Measurements from ENCODE around the gene UBE2D4. TPM values are rescaled to one million over a fixed set of nuclear protein-coding genes. Genes with fewer than 3 reads are reported as not detected.

Gene UBE2D4
- total RNA-seq, 1 donor from 2014 or later = 8.3 TPM

Other genes starting within 250 kb of the UBE2D4 start
- 27.0 and 29.4 TPM in 2 replicates for gene COA1, start 196.9 kb upstream of the UBE2D4 start, total RNA-seq
- gene BLVRA, start 167.8 kb upstream of the UBE2D4 start, total RNA-seq = 20.0 and 21.6 TPM in 2 replicates
- 49.6 and 61.7 TPM in 2 replicates for gene MRPS24, start 56.9 kb upstream of the UBE2D4 start, total RNA-seq
- gene URGCP, start 19.8 kb upstream of the UBE2D4 start, total RNA-seq = 14.6 and 20.0 TPM in 2 replicates
- gene SPDYE1, start 71.5 kb downstream of the UBE2D4 start, total RNA-seq = not detected in 2 replicates
- gene DBNL, start 118.3 kb downstream of the UBE2D4 start, total RNA-seq = 85.9 and 97.8 TPM in 2 replicates
- under 0.01 TPM in 1 of 2 replicates, not detected in the other for gene PGAM2, start 139.1 kb downstream of the UBE2D4 start, total RNA-seq
- 4.1 and 7.1 TPM in 2 replicates for gene POLM, start 156.1 kb downstream of the UBE2D4 start, total RNA-seq
- gene AEBP1, start 177.9 kb downstream of the UBE2D4 start, total RNA-seq = 9.2 and 19.8 TPM in 2 replicates
- 39.5 and 47.5 TPM in 2 replicates for gene POLD2, start 197.1 kb downstream of the UBE2D4 start, total RNA-seq
- gene MYL7, start 214.9 kb downstream of the UBE2D4 start, total RNA-seq = not detected in 2 replicates